GM18519 (cell line): ENCODE data around the gene CENPVL3.
"Not testable (repeated sequence)": the region's sequence is repeated elsewhere in the genome, so short reads cannot be mapped to it uniquely, and the experiment has no call there.

Experiments used
- ATAC-seq: cut with Tn5 transposase; IDR thresholded peaks from one replicate; pipeline ENCODE4 v1.9.1; 2021; ENCODE audit warnings: mild to moderate bottlenecking, moderate library complexity; ENCODE audit not compliant: unreplicated experiment, low FRiP score

Gene CENPVL3

DNA sequence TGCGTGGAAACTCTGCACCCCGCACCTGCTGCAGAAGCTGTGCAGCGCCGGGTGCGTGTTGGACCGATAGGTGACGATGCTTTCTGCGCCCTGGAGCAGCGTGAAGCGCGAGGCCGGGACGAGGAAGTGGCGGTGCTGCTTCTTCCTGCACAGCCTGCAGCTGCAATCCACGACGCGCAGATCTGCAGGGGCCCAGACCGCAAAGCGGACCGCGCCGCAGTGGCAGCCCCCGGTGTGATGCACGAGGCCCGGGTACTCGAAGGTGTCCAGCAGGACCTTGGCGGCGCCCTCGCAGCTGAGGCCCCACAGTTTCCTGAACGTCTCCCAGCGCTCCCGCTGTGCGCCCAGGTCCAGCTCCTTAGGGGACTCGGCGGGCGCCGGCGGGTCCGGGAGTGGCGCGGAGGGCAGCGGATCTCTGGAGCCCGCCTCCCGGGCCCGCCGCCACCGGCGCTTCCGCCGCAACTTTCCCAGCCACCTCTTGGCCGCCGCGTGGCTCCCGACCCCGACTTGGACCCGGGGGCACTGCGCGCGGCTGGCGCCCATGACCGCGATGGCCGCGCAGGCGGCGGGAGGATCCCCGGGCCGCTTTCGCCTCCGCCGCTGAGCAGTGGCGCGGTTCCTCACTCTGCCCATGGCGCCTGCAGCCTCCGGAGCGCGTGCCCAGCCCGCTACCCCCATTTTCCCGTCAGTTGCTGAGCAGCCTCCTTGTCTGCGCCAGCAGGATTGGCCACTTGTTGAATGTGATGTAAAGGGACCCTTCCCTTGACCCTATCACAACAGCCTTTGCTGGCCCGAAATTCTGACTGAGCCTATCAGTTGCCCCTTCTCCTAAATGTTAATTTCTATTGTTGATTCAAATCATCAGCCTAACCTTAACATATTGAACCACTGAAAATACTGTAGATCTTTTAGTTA, at the start of gene CENPVL3:
CENPVL3 (minus strand) TSS at position 672 of the 915 bp plus-strand sequence; CDS start at position 633, 39 bp downstream.
- not testable (repeated sequence) for ATAC-seq

DNA sequence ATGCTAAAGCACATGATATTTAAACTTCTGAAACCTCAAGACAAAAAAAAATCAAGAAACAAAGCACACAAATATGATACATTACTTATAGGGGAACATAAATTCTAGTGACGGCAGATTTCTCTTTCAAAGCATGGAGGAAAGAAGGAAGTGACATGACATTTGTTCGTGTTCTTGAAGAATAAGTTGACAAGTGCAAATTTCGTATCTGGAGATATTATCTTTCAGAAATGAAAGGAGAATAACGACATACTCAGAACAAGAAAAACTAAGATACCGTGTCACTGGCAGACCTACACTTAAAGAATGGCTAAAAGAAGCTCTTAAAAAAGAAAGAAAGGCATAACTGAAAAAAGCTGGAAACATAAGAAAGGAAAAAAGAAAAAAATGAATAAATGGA, 47.3 kb upstream of the CENPVL3 start:
- no peak for ATAC-seq

DNA sequence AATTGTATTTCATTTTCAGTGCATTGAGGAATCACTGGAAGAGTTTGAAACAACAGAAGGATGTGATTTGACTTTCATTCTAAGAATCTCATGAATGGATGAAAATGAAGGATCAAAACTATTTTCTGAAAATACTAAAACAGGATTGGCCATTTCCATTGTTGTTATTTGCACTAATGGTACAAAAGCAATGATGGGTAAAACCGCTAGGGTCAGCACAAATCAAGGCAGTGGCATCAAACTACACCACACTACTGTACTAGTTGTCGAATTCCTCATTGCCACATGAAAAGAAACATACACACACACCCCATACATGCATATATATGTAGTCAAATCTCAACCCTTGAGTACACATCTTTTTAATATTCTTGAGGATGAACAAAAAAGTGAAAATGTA, 24.7 kb upstream of the CENPVL3 start:
- no peak for ATAC-seq

DNA sequence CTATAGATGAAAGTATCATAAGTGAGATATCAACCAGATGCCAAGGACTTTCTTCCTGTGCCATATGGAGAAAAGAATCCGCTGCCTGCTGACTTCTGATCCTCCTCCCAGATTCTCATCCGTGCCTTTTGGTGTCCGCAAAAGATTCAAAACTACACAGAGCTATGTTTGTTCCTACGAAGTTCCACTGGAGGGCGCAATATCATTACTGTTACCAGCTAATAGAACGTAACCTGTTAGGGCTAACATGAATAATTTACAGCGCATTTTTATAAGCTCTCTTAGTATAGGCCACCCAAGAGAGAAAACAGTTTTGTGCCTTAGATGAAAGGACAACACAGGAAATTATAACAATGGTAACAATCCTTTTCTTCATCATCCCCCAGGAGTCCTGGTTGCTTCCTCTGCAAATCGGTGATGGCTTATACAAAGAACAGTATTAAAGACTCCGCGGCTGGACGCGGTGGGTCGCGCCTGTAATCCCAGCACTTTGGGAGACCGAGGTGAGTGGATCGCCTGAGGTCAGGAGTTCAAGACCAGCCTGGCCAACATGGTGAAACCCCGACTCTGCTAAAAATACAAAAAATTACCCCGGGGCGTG, 22.8 kb upstream of the CENPVL3 start:
- ATAC-seq: no peak

DNA sequence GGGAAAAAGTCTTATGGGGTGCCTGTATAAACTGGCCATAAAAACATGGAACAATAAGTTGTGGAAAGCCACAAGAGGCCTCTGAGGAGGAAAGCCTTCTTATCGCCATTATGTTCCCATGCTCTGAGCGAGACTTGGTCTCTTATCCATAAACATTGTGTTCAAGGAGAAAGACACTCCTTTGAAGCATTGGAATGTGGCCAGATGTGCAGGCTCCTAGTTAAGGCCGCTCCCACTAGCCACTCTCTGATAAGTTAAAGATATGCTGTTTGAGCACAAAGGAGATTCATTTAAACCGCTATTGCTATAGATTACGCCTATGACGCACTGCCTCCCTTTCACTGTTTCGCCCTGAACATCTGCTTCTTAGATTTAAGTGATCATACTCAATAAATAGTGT, 17.8 kb upstream of the CENPVL3 start:
- not testable (repeated sequence) for ATAC-seq

DNA sequence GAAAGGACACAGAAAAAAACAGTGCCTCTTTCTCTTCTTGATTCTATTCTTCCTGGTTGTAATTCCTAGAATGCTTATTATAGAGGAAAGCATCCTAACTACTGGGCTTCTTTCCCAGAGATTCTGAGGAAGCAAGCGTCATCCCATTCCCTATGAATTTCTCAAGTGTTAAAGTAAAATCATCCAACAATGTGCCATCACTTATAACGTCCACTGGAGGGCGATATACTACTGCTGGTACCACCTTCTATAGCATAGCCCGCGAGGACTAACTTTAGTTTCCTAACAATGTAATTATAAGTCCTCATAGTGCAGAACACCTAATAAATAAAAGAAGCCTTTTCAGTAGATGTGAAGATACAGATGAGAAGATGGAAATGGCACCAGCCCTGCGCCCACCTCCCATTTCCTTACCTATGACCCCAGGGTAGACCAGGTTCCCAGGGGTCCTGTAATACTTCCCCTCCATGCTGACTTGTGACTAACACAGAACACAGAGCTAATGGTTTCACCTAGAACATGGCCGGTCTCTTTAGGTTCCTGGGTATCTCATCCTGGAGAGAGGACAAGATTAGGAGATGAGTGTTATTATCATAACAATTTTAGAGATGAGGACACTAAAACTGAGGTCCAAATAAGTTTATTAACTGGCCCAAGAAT, 4.2 kb downstream of the CENPVL3 start:
- no peak for ATAC-seq

DNA sequence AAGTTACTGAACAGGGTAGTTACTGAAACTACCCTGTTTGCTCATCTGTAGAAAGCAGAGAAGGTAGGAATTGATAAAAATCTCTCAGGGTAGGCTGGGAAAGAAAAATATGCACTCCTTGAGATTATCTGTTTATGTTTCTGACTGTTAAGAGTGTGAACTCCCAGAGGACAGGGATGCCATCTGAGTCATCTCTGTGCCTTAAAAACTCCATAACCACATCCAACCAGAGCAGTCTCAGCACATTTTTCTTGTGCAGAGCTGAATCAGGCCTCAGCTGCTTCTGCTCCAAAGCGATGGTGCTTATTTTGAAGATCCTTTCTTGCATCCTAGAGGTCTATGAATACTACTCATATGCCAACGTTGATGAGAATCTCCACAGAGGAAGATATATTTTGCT, 9.9 kb downstream of the CENPVL3 start:
- ATAC-seq: no peak

DNA sequence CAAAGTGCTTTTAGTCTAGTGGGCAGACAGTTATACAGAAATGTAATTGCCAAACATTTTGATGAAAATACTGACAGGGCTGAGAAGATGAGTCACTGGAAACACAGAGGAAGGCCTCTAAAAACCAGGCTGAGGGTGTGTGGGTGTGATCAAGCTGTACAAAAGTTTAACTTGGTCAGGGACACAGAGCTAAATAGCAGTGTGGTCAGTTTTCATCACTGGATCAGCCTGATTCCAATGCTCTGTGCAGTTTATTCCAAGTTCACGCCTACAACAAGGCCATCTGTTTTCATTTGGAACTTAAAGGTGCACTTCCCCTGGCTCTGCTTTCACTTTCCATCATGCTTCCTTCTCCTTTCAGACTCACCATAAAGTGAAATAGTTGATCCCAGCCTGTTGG, 10.6 kb downstream of the CENPVL3 start:
- ATAC-seq: no peak

DNA sequence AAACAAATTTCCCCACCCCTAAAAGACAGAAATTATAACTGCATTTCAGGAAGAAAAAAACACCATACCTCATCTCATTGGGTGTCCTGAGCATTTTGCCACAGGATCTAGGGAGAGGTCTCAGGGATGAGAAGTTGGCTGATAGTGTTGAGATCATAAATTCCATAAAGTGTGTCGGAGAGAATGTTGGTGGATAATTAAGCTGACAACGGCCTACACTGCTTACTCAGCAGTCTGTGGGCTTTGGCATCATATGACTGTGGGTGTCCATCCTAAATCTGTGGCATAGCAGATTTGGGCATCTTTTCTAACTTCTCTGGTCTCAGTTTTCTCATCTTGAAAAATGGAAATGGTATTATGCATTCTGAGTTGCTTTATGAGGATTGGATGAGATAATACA, 12.3 kb downstream of the CENPVL3 start:
- ATAC-seq: no peak

DNA sequence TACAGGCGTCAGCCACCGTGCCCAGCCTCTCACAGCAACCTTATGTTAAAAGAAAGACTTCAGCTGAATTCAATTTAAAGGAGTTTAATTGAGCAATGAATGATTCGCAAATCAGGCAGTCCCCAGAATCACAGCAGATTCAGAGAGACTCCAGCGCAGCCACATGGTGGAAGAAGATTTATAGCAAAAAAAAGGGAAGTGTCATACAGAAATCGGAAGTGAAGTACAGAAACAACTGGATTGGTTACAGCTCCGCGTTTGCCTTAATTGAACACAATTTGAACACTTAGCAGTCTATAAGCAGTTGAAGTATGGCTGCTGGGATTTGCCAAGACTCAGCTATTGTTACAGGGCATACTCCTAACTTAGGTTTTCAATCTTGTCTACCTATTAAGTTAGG, 19.8 kb downstream of the CENPVL3 start:
- ATAC-seq: no peak

DNA sequence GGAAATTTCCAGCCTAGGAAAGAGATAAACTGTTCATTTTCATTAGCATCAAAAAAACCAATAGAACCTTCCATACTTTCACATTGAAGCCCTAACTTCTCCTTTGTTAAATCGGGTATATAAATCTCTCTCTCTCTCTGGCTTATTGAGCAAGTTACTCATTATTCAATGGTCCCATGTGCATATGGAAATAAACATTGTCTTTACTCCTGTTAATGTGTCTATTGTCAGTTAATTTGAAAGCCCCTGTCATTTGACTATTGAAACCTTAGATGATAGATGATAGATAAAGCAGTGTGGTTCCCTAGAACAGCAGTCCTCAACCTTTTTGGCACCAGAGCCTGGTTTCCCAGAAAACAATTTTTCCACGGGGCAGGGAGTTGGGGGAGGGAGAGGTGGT, 46.8 kb downstream of the CENPVL3 start:
- ATAC-seq: no peak

DNA sequence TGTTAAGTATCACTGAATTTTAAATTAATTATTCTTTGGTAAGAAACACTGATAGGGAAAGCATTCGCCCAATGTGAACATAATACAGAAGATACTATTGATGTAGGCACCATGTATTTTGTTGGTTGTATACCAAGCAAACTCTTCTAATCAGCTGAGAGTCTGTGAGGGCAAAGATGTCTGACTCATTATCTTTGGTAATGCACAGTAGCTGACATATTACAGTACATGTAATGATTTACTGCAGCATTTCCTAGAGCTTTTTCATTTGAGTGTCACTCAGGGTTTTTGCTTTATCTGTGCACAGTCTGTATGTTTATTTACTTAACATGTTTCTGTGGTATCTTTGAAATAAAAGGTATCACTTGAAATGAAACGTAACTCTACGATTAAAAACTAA, 49.2 kb downstream of the CENPVL3 start:
- no peak for ATAC-seq

DNA sequence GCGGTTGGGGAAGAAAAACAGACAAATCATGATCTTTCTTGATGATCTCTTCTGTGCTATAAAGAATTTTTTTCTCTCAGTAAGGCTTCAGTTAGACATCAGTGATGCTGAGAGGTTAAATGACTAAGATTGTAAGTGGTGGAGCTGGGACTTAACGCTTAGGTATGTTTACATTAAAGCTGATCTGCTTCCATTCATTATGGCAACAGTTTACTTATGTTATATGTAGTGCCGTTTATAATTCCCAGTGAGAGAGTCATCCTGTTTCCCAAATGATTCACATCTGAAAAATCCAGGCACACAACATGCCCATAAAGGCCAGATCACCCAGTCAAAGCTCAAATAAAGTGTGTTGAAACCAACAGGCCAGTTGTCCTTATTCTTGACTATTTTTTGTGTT, 50.1 kb downstream of the CENPVL3 start:
- ATAC-seq: no peak
